ENCODE data around the gene TNNC2.

- TF ChIP-seq CTCF (conservative IDR thresholded peaks at IDR 0.05; ENCODE audit: low read depth in 2 of 2) (no peak), EZH2 (IDR thresholded peaks at IDR 0.05; ENCODE audit: low read depth, unreplicated experiment) (no peak), EZH2phosphoT487 (IDR thresholded peaks at IDR 0.05; ENCODE audit: unreplicated experiment) (no peak), ZNF114 (CRISPR knock-in tag; IDR thresholded peaks at IDR 0.05) (no peak), JUNB (IDR thresholded peaks at IDR 0.05; ENCODE audit: unreplicated experiment) (no peak), REST (IDR thresholded peaks at IDR 0.05; ENCODE audit: unreplicated experiment) (no peak), CREB1 (CRISPR knock-in tag; IDR thresholded peaks at IDR 0.05; ENCODE audit: low read depth) (no peak), POLR2AphosphoS5 (IDR thresholded peaks at IDR 0.05; ENCODE audit: low read depth) (no peak), ETS1 (IDR thresholded peaks at IDR 0.05) (no peak), NANOG (IDR thresholded peaks at IDR 0.05; ENCODE audit: borderline replicate concordance) (no peak)
Observed at GRCh38 chr20:45788351-45788750, 38.8 kb downstream of the TNNC2 start.

Measured in GM23338 (cell line).